ENCODE results near the gene GOLGA8Q.
"Not testable (repeated sequence)": the region's sequence is repeated elsewhere in the genome, so short reads cannot be mapped to it uniquely, and the experiment has no call there.

The GOLGA8Q gene

GRCh38 chr15:30551750-30552149 is at the start of gene GOLGA8Q:
TSS of gene GOLGA8Q (plus strand) at chr15:30552050. CDS start at chr15:30552078, 28 bp downstream.
- DNase-seq (ENCODE audit: low spot score): not testable (repeated sequence)

GRCh38 chr15:30502904-30503781 is 48.7 kb upstream of the GOLGA8Q start:
- DNase-seq (ENCODE audit: low spot score): not testable (repeated sequence)

More at GRCh38 chr15:30551750-30552149, at the start of gene GOLGA8Q:
- in situ Hi-C loops (cut with MboI; ENCODE audit: low pct_unique_long_range_greater_than_20kb, low sequenced_read_pairs, unreplicated experiment): not testable (repeated sequence)

GRCh38 chr15:30504162-30504843 is 47.5 kb upstream of the GOLGA8Q start:
- in situ Hi-C loops (cut with MboI; ENCODE audit: low pct_unique_long_range_greater_than_20kb, low sequenced_read_pairs, unreplicated experiment): not testable (repeated sequence)

More at GRCh38 chr15:30502904-30503781, 48.7 kb upstream of the GOLGA8Q start:
- in situ Hi-C loops (cut with MboI; ENCODE audit: low pct_unique_long_range_greater_than_20kb, low sequenced_read_pairs, unreplicated experiment): not testable (repeated sequence)

GRCh38 chr15:30514545-30514944 is 37.3 kb upstream of the GOLGA8Q start:
- DNase-seq (ENCODE audit: low spot score); in situ Hi-C loops (cut with MboI; ENCODE audit: low pct_unique_long_range_greater_than_20kb, low sequenced_read_pairs, unreplicated experiment): not testable (repeated sequence)

More at GRCh38 chr15:30504162-30504843, 47.5 kb upstream of the GOLGA8Q start:
- DNase-seq (ENCODE audit: low spot score): not testable (repeated sequence)

- in situ Hi-C loops (cut with MboI; ENCODE audit: low pct_unique_long_range_greater_than_20kb, low sequenced_read_pairs, unreplicated experiment); DNase-seq (ENCODE audit: low spot score): not testable (repeated sequence)
Measured at GRCh38 chr15:30523453-30524243, 28.2 kb upstream of the GOLGA8Q start.

- in situ Hi-C loops (cut with MboI; ENCODE audit: low pct_unique_long_range_greater_than_20kb, low sequenced_read_pairs, unreplicated experiment); DNase-seq (ENCODE audit: low spot score): not testable (repeated sequence)
Measured at GRCh38 chr15:30525912-30526311, 25.9 kb upstream of the GOLGA8Q start.

GRCh38 chr15:30529049-30529448 is 22.8 kb upstream of the GOLGA8Q start:
- DNase-seq (ENCODE audit: low spot score); in situ Hi-C loops (cut with MboI; ENCODE audit: low pct_unique_long_range_greater_than_20kb, low sequenced_read_pairs, unreplicated experiment): not testable (repeated sequence)

- in situ Hi-C loops (cut with MboI; ENCODE audit: low pct_unique_long_range_greater_than_20kb, low sequenced_read_pairs, unreplicated experiment); DNase-seq (ENCODE audit: low spot score): not testable (repeated sequence)
Measured at GRCh38 chr15:30566949-30567348, 15.1 kb downstream of the GOLGA8Q start.

- DNase-seq (ENCODE audit: low spot score); in situ Hi-C loops (cut with MboI; ENCODE audit: low pct_unique_long_range_greater_than_20kb, low sequenced_read_pairs, unreplicated experiment): not testable (repeated sequence)
Measured at GRCh38 chr15:30573012-30573491, 21.2 kb downstream of the GOLGA8Q start.

GRCh38 chr15:30579394-30579970 is 27.6 kb downstream of the GOLGA8Q start:
- DNase-seq (ENCODE audit: low spot score); in situ Hi-C loops (cut with MboI; ENCODE audit: low pct_unique_long_range_greater_than_20kb, low sequenced_read_pairs, unreplicated experiment): not testable (repeated sequence)

- in situ Hi-C loops (cut with MboI; ENCODE audit: low pct_unique_long_range_greater_than_20kb, low sequenced_read_pairs, unreplicated experiment); DNase-seq (ENCODE audit: low spot score): not testable (repeated sequence)
Measured at GRCh38 chr15:30580716-30581115, 28.9 kb downstream of the GOLGA8Q start.

- DNase-seq (ENCODE audit: low spot score); in situ Hi-C loops (cut with MboI; ENCODE audit: low pct_unique_long_range_greater_than_20kb, low sequenced_read_pairs, unreplicated experiment): not testable (repeated sequence)
- TF ChIP-seq CTCF (IDR thresholded peaks at IDR 0.05; ENCODE audit: extremely low read depth, insufficient read depth, missing control alignments): peak; percentile 7
Measured at GRCh38 chr15:30598953-30599352, 47.1 kb downstream of the GOLGA8Q start.

GRCh38 chr15:30603796-30604195 is 51.9 kb downstream of the GOLGA8Q start, which contains the start of gene GOLGA8H:
TSS of gene GOLGA8H (plus strand) at chr15:30604028. CDS start at chr15:30604126, 98 bp downstream.
- in situ Hi-C loops (cut with MboI; ENCODE audit: low pct_unique_long_range_greater_than_20kb, low sequenced_read_pairs, unreplicated experiment); DNase-seq (ENCODE audit: low spot score): not testable (repeated sequence)

All from GM13977 (cell line).